Suprapubic skin (tissue), 4 donors: ENCODE results near the gene BST1.

ENCODE experiments used
- CTCF ChIP-seq, 2 donors: fragments of 200-600 bp in 1 of 2; fragments of 450-650 bp in 1 of 2; sonication (generic) in 1 of 2; IDR thresholded peaks; one replicate each; pipeline ENCODE4 v1.5.1; 2016 to 2019; ENCODE audit warnings: antibody characterized with exemption in 2 of 2, mild to moderate bottlenecking in 1 of 2, moderate library complexity in 1 of 2
- EP300 ChIP-seq: sonication (generic); formaldehyde crosslinking; IDR thresholded peaks from one replicate; pipeline ENCODE4 v1.6.1; 2017; ENCODE audit warnings: antibody characterized with exemption
- POLR2A ChIP-seq, 2 donors: fragments of 450-650 bp; IDR thresholded peaks; one replicate each; pipeline ENCODE4 v1.6.1; 2017; ENCODE audit warnings: antibody characterized with exemption in 2 of 2, mild to moderate bottlenecking in 2 of 2, moderate library complexity in 2 of 2
- POLR2AphosphoS5 ChIP-seq, 3 donors: sonication (generic); formaldehyde crosslinking; IDR thresholded peaks; one replicate each; pipeline ENCODE4 v1.6.1; 2017; ENCODE audit warnings: antibody characterized with exemption in 3 of 3

DNA sequence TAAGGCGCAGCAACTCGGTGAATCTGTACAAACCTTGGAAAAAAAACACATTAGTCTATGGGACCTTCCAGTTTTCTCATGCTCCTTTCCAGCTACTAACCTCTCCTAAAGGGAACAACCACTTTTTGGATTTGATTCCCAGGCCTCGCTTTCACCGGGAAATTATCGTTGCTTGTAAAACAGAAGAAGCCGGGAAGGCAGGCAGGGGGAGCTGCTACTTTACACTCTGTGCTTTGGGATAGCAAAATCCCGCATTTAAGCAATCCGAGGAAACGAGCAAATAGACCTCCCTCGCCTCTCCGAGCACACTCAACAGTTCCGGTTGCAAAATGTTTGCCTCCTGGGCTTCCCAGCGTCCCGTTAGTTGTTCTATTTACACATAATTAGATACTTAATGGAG, 76.4 kb downstream of the BST1 start:
- TF ChIP-seq CTCF (IDR thresholded peaks at IDR 0.05) = peak in 1 of 2 donors; percentile 9
- TF ChIP-seq POLR2AphosphoS5 (IDR thresholded peaks at IDR 0.05) = no peak
- TF ChIP-seq POLR2A (IDR thresholded peaks at IDR 0.05) = no peak
- no peak for TF ChIP-seq EP300
